SU-DHL-6 (cell line): ENCODE measurements around the gene INSL3.

Experiments
- H2AFZ ChIP-seq: fragments of 200-600 bp; sonication (generic); 2 replicates; pipeline ENCODE4 v1.6.1; 2014; ENCODE audit warnings: low read depth, mild to moderate bottlenecking, moderate library complexity, mixed read lengths, antibody characterized with exemption, low read length; ENCODE audit not compliant: severe bottlenecking
- H3F3A ChIP-seq: fragments of 200-600 bp; shearing (Covaris generic); 2 replicates; pipeline ENCODE4 v1.6.0; 2016; ENCODE audit warnings: antibody characterized with exemption, mild to moderate bottlenecking; ENCODE audit not compliant: insufficient read depth
- H3K27ac ChIP-seq: fragments of 200-600 bp; sonication (generic); 2 replicates; pipeline ENCODE4 v1.5.1; 2016; ENCODE audit warnings: low read depth, mild to moderate bottlenecking, low read length, moderate library complexity, mixed read lengths
- H3K27me3 ChIP-seq: fragments of 200-600 bp; sonication (generic), shearing (Covaris generic); 2 replicates; pipeline ENCODE4 v1.6.0; 2014; ENCODE audit warnings: mild to moderate bottlenecking, low read length
- H3K36me3 ChIP-seq: fragments of 200-600 bp; sonication (generic); 2 replicates; pipeline ENCODE4 v1.6.1; 2014; ENCODE audit warnings: mild to moderate bottlenecking, low read length, mixed read lengths
- H3K4me2 ChIP-seq: fragments of 300-600, 200-600 bp; shearing (Covaris generic), sonication (generic); 2 replicates; pipeline ENCODE4 v1.6.0; 2014; ENCODE audit warnings: low read length, low read depth, mild to moderate bottlenecking; ENCODE audit not compliant: poor library complexity, severe bottlenecking
- H3K4me3 ChIP-seq: fragments of 200-600 bp; sonication (generic); 2 replicates; pipeline ENCODE4 v1.5.1; 2014; ENCODE audit warnings: antibody characterized with exemption, low read length, mild to moderate bottlenecking, mixed read lengths; ENCODE audit not compliant: insufficient read depth, poor library complexity, severe bottlenecking
- H3K79me2 ChIP-seq: fragments of 200-600 bp; sonication (generic); 2 replicates; pipeline ENCODE4 v1.6.1; 2014; ENCODE audit warnings: mild to moderate bottlenecking, low read length, moderate library complexity; ENCODE audit not compliant: insufficient read depth
- H3K9ac ChIP-seq: fragments of 200-600 bp; sonication (generic); 2 replicates; pipeline ENCODE4 v1.7.0; 2014; ENCODE audit warnings: mild to moderate bottlenecking, low read length
- H3K9me2 ChIP-seq: fragments of 200-600 bp; sonication (generic); replicated peaks from 2 replicates; pipeline ENCODE4 v1.6.1; 2014; ENCODE audit warnings: low read length; ENCODE audit not compliant: insufficient read depth
- H3K9me3 ChIP-seq: fragments of 200-600 bp; sonication (generic); 2 replicates; pipeline ENCODE4 v1.6.1; 2014; ENCODE audit warnings: low read length, mixed read lengths; ENCODE audit not compliant: insufficient read depth
- H4K20me1 ChIP-seq: fragments of 200-600 bp; sonication (generic); 2 replicates; pipeline ENCODE4 v1.6.1; 2014; ENCODE audit warnings: low read depth, mild to moderate bottlenecking, antibody characterized with exemption, low read length, moderate library complexity, mixed read lengths
- CTCF ChIP-seq: fragments of 200-600 bp; sonication (generic); IDR thresholded peaks from one replicate; pipeline ENCODE4 v1.5.1; 2017; ENCODE audit warnings: antibody characterized with exemption, mild to moderate bottlenecking, low read length, moderate library complexity; ENCODE audit not compliant: insufficient read depth, poor library complexity, severe bottlenecking
- EZH2phosphoT487 ChIP-seq: fragments of 200-600 bp; sonication (generic), shearing (Covaris generic); conservative IDR thresholded peaks from 2 replicates; pipeline ENCODE4 v1.6.1; 2018; ENCODE audit warnings: mild to moderate bottlenecking, antibody characterized with exemption, low read length, moderate library complexity, mixed read lengths

Gene INSL3

GRCh38 chr19:17775991-17776803 lies 45.1 kb downstream of the INSL3 start:
- H2AFZ ChIP-seq: no peak overlapping the region
- H3K9ac ChIP-seq: peak overlapping the region; percentile 17
- no peaks in the 10 kb centered on the region for H3K9me2 ChIP-seq
- H3K36me3 ChIP-seq: no peaks in the 10 kb centered on the region
- TF ChIP-seq CTCF (no peak), EZH2phosphoT487 (no peak)
- peak overlapping the region; percentile 36 for H3K4me2 ChIP-seq
- no peaks in the 10 kb centered on the region for H4K20me1 ChIP-seq
- H3K4me3 ChIP-seq: no peak overlapping the region
- H3K79me2 ChIP-seq: no peaks in the 10 kb centered on the region
- H3K9me3 ChIP-seq: no peaks in the 10 kb centered on the region
- H3K27me3 ChIP-seq: no peaks in the 10 kb centered on the region
- peak overlapping the region; percentile 86 for H3K27ac ChIP-seq
- H3F3A ChIP-seq: peaks cover 4% of the 10 kb centered on the region; the same call in 1 of the 2 replicates

- TF ChIP-seq CTCF (peak; percentile 83), EZH2phosphoT487 (no peak)
- Histone ChIP-seq H3K9me2 (no peaks in the 10 kb centered on the region), H3K4me3 (no peak overlapping the region), H2AFZ (no peak overlapping the region), H3K9me3 (no peaks in the 10 kb centered on the region), H3K36me3 (no peaks in the 10 kb centered on the region), H3K4me2 (peak overlapping the region; percentile 36), H3K79me2 (no peaks in the 10 kb centered on the region), H3K27ac (peak overlapping the region; percentile 86), H4K20me1 (no peaks in the 10 kb centered on the region), H3F3A (peaks cover 4% of the 10 kb centered on the region; the same call in 1 of the 2 replicates), H3K27me3 (no peaks in the 10 kb centered on the region), H3K9ac (peak overlapping the region; percentile 17; the same call in 1 of the 2 replicates)
Measured at GRCh38 chr19:17775245-17775927, 45.9 kb downstream of the INSL3 start.

GRCh38 chr19:17772172-17772571 lies 49.1 kb downstream of the INSL3 start:
- H3K9me2 ChIP-seq: no peaks in the 10 kb centered on the region
- H4K20me1 ChIP-seq: no peaks in the 10 kb centered on the region
- H2AFZ ChIP-seq: no peak overlapping the region
- H3K27me3 ChIP-seq: no peaks in the 10 kb centered on the region
- no peak overlapping the region for H3K4me2 ChIP-seq
- no peaks in the 10 kb centered on the region for H3K9me3 ChIP-seq
- no peak overlapping the region for H3K9ac ChIP-seq
- TF ChIP-seq CTCF (no peak), EZH2phosphoT487 (no peak)
- no peak overlapping the region for H3K4me3 ChIP-seq
- peaks cover 4% of the 10 kb centered on the region; the same call in 1 of the 2 replicates for H3F3A ChIP-seq
- H3K79me2 ChIP-seq: no peaks in the 10 kb centered on the region
- H3K36me3 ChIP-seq: peaks cover 6% of the 10 kb centered on the region; the same call in 1 of the 2 replicates
- no peak overlapping the region for H3K27ac ChIP-seq
